Measurements from ENCODE around the gene MYO3A.

GRCh38 chr10:26172131-26172530 is 238.1 kb downstream of the MYO3A start:
- TF ChIP-seq YY1 (IDR thresholded peaks at IDR 0.05; ENCODE audit: insufficient read depth, insufficient read length) (no peak), ZNF274 (IDR thresholded peaks at IDR 0.05; ENCODE audit: low read depth, low read length) (no peak), SUZ12 (IDR thresholded peaks at IDR 0.05; ENCODE audit: extremely low read depth, insufficient read depth, insufficient read length) (no peak)

Measured in NT2/D1 (cell line).